HG03558 (cell line): Measurements from ENCODE around the gene SYTL5.

Experiments
- ATAC-seq: cut with Tn5 transposase; IDR thresholded peaks from one replicate; pipeline ENCODE4 v1.9.1; 2021; ENCODE audit warnings: moderate number of reproducible peaks; ENCODE audit not compliant: unreplicated experiment; ENCODE audit errors: extremely low read depth

Gene SYTL5

GRCh38 chrX:38086451-38087215 is 80.3 kb downstream of the SYTL5 start:
- no peak for ATAC-seq

DNA sequence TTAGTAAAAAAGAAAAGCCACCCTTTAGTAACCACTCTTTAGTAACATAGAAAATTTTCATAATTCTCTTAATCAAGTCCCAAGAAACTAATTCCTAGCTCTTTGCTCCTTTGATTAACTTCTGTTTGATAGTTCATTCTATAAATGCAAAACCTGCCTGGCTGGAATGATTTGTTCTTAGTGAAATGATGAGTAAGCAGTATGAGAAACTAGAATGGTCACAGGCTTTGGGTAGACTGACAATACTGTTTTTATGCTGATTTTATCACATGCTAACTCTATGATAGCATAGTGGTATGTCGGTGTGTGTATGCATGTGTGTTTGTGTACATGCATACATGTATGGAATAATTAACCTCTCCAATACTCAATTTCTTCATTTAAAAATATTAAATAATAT is 81.2 kb downstream of the SYTL5 start:
- ATAC-seq, result no peak

- no peak for ATAC-seq
These were observed 83.0 kb downstream of the SYTL5 start for GRCh38 chrX:38089173-38089982.

DNA sequence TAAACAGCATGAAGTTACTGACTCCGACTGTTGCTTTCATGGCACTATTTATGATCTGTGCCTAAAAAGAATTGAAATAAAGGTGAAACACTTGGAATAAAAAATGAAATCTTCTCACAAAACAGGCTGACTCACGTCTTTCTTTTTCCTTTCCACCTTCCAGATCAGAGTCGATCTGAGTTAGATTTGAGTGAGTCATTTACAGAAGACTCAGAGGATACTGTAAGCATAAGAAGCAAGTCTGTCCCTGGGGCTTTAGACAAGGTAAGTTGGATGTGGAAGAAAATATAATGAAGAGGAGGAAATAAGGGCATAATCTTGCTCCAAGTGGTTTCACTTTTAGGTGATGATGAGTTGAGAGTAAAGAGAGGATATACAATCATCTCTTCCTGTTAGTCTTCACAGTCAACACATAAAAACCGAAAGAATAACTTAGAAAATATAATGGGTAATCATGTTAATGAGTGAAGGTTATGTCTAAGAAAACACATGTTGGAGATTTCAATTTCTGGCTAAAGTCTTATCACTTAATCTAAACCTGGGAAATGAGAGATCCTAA is 89.7 kb downstream of the SYTL5 start:
- no peak for ATAC-seq

DNA sequence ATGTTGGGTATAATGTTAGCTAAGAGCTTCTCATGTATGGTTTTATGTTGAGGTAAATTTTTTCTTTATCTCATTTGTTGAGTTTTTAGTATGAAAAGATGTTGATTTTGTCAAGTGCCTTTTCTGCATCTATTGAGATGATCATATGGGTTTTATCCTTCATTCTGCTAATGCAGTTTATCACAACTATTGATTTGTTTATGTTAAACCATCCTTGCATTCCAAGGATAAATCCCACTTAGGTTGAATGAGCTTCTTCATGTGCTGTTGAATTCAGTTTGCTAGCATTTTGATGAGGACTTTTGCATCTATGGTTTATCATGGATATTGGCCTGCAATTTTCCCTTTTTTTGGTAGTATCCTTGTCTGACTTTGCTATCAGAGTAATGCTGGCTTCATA is 93.3 kb downstream of the SYTL5 start:
- ATAC-seq, result no peak

DNA sequence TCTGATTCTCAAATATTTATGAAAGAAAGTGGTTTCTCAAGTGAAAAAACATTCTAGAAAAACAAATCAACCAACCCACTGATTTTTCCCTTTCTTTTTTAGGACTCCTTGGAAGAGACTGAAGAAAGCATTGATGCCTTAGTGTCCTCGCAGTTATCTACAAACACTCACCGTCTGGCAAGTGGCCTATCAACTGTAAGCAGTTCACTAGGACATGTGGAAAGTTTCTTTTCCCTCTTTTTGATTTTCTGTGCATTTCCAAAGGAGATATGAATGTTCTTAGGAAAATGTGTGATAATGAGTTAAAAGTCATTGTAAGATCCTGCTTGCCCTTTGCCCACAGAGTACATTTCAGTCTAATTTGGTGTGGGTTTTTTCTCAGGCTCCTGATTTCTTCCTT is 95.9 kb downstream of the SYTL5 start:
- ATAC-seq, result no peak

GRCh38 chrX:38102875-38103274 is 96.5 kb downstream of the SYTL5 start:
- no peak for ATAC-seq

DNA sequence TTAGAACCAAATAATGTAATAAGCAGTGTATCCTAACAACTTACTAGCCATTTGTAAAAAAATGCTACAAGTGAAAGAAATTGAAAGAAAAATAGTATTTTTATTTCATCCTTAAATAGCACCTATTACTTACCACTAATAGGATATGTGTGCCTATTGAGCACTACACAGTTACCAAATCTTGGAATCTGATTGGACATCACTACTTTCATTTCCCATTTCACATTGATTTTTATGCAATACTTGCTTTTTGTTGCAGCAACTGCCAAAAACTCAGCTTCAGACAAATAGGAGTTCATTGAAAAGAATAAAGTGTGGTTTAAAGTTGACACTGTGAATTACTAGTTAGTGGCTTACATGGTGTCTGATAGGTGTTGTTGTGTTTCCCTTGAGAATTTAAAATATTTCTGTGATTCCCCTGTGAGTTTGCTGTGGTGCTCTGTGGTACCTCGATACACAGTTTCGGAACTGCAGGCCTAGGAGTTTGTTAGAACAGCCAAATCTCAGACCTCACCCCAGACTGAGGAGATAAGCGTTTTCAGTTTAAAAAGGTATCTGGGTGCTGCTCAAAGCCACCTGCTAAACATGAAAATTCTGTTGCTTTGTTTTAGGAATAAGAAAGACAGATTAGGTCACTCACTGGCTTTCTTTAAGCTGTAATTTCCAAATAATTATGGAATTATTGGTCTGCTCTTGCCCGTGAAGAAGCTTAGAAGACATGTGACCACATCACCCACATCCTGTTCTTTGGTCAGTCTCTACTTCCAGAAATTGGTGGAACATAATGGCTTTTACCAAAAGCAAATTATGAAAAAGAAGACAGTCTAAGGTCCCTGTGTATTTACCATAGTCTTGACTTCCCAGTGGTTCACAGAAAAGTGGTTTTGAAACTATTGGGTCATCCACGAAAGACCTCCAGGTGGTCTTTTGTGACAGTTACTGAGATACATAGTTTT is 97.8 kb downstream of the SYTL5 start:
- ATAC-seq, result peak; percentile 76

- ATAC-seq, result no peak
These were observed 98.9 kb downstream of the SYTL5 start for GRCh38 chrX:38105216-38105725.

DNA sequence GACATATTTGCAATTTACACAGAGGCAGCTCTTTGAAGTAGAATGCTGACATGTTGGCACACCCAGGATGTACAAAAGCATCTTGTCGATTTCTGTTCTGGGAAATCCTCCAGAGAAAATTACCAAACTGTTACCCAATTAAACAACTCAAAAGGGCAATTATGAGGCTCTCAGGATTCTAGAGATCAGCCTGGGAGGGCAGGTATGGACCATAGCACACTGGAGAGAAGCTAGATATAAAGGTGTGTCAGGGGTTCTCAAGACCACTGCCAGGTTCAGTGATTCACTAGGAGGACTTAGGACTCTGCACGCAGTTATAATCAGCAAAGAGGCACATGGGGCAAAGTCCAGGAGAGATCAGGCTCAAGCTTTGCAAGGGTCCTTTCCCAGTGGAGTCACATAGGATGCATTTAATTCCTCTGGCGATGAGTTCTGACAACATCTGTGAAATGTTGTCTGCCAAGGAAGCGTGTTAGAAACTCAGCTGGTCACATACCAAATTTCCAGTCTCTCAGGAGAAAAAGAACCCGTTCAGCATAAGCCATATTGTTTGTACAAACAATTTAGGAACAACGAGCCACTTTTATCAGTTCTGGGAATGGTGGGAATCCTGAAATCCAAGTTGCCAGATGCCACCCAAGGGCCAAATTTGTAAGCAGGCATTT is 100.8 kb downstream of the SYTL5 start:
- ATAC-seq, result no peak

GRCh38 chrX:38108364-38108763 is 102.0 kb downstream of the SYTL5 start:
- ATAC-seq, result no peak

DNA sequence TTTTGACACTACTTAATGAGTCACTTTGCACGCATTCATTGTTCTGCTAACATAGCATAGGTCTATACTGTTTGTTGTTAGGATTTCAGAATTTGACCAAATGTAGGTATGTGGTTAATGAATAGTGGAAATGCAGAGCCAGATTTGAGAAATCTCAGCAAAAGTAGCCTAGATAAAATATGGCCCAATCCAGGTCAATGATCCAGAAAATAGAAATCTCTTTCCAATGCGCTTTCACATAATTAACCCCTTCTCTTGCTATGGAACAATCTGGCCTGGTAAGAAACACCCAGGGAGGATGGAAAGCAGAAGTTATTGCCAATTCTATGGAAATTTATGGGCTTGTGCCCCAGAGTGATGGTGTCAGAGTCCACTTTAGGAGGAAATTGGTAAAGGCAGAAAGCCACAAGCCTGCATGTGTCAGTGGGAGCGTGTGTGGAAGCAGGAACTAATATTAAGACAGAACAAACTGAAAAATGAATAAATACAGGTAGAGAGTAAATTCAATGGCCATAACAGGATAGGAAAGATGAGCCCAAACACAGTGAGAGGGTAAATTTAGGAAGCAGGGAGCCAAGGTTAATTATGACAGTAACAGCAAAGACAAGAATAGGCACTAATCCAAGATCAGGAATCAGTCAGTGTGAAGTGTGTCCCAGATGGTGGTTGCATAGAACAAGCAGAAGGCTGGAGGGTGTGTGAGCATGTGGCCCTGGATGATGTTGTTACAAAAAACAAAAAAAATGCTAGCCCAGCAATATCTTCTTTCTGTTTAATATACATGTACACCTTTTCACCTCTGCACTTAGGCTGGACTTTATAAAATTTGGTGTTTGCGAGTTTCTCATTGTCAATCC is 102.9 kb downstream of the SYTL5 start:
- ATAC-seq, result no peak

DNA sequence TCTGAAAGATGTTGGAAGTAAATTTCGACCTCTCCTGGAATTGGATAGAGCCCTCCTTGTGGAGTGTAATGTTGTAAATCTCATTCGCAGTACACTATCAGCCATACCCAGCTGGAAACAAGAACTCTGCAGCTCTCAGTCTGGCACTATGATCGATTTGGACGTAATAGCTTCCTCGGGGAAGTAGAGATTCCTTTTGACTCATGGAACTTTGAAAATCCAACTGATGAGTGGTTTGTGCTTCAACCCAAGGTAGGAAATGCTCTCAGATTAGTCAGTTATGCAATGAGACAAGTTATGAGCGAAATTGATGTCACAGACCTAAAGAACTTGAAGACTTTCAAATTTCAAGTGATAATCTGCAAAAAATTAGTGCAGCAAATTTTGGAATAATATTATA is 103.9 kb downstream of the SYTL5 start:
- ATAC-seq, result no peak

DNA sequence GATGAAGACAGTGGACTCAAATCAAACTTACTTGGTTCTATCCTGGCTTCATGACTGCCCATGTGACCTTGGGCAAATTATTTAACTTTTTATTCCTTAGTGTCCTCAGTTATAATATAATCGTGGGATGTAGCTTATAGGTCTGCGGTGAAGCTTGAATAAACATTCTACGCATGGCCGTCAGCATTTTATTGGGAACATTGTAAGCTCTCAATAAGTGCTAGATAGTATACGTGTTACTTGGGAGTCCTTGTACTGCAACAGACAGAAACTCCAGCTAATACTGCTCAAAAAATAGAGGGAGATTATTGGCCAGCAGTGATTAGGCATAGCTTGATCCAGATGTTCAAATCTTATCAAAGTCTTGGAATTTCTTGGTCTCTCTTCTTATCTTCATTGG is 104.8 kb downstream of the SYTL5 start:
- ATAC-seq, result no peak

DNA sequence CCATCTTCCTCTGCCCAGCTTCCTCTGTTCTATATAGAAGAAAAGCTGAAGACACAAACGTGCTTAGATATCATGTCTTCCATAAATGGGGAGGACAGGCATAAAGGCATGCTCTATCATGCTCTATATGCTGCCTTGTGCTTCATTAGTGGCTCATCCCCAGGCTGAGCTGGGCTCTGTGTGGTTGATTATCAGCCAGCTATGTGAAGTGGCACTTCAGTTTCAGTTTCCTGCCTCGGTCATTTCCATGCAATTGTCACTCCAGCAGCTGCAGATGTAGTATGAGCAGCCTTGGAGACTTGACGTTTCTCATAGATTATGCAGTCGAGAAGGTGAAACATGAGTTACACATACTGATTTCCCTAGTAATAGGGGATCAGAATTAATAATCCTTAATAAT is 106.2 kb downstream of the SYTL5 start:
- no peak for ATAC-seq

GRCh38 chrX:38116706-38117105 is 110.4 kb downstream of the SYTL5 start:
- ATAC-seq, result no peak

DNA sequence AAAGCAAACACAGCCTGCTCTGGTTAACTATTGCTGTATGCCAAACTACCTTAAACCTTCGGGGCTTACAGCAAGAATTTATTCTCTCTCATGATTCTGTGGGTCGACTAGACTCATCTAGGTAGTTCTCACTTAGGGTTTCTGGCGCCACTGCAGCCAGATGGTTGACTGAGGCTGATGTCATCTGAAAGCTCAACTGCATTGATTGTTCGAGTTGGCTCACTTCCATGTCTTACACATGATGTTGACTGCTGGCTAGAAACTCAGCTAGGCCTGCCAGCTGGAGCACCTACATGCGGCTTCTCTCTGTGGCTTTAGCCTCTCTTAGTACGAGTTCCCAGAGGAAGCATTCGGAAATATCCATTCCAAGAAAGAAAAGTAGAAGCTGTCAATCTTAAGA is 111.1 kb downstream of the SYTL5 start:
- ATAC-seq, result no peak

DNA sequence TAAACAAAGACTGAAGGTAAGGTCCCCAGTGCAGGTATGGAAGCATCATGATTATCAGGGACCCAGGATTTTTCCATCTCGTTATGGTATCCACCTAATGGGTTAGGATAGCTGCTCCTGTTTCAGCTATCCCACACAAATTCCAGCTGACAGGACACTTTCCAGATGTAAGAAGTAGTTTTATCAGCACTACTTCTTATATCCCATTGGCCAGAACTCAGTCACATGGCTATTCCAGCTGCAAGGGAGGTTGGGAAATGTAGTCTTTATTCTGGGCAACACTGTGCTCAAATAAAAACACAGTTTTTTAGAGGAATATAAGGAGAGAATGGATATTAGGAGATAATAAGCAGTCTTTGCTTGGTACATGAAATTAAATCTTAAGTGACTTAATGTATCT is 117.6 kb downstream of the SYTL5 start:
- ATAC-seq, result no peak

GRCh38 chrX:38126179-38126578 is 119.8 kb downstream of the SYTL5 start:
- no peak for ATAC-seq
